Transverse colon (tissue), 4 donors: ENCODE data around the gene RBFOX2. TPM values are rescaled to one million over a fixed set of nuclear protein-coding genes. Genes with fewer than 3 reads are reported as not detected.

ENCODE experiments used
- DNase-seq: peaks from one replicate; pipeline ENCODE4 v3.0.0-alpha.2; 2019
- H3K27ac ChIP-seq, 4 donors: fragments of 200-600 bp; sonication (generic); 2 replicates each; pipeline ENCODE4 v1.5.1; 2016 to 2018; ENCODE audit warnings: inconsistent platforms in 4 of 4
- H3K27me3 ChIP-seq: fragments of 200-600 bp; sonication (generic); 2 replicates; pipeline ENCODE4 v1.5.1; 2017; ENCODE audit warnings: inconsistent platforms
- H3K36me3 ChIP-seq, 4 donors: fragments of 200-600 bp; sonication (generic); 2 replicates each; pipeline ENCODE4 v1.5.1; 2017 to 2019; ENCODE audit warnings: inconsistent platforms in 4 of 4
- H3K4me1 ChIP-seq, 4 donors: fragments of 200-600 bp; sonication (generic); 2 replicates each; pipeline ENCODE4 v1.5.1; 2017 to 2020; ENCODE audit warnings: inconsistent platforms in 4 of 4
- H3K4me3 ChIP-seq, 4 donors: fragments of 200-600 bp; sonication (generic); 1 replicate in 1 of 4; 2 replicates in 3 of 4; pipeline versions ENCODE4 v1.5.1 to v1.6.1; 2017 to 2019; ENCODE audit warnings: inconsistent platforms in 4 of 4
- H3K9me3 ChIP-seq, 2 donors: fragments of 200-600 bp; sonication (generic); 2 replicates each; pipeline ENCODE4 v1.5.1; 2017 to 2019; ENCODE audit warnings: inconsistent platforms in 2 of 2
- EP300 ChIP-seq: sonication (generic); formaldehyde crosslinking; IDR thresholded peaks from one replicate; pipeline ENCODE4 v1.6.1; 2017; ENCODE audit warnings: antibody characterized with exemption, low read depth
- POLR2A ChIP-seq: fragments of 450-650 bp; IDR thresholded peaks from one replicate; pipeline ENCODE4 v1.6.1; 2016; ENCODE audit warnings: antibody characterized with exemption, mild to moderate bottlenecking, moderate library complexity
- POLR2AphosphoS5 ChIP-seq, 3 donors: sonication (generic); formaldehyde crosslinking; IDR thresholded peaks; one replicate each; pipeline ENCODE4 v1.6.1; 2016; ENCODE audit warnings: antibody characterized with exemption in 3 of 3
- WGBS, 2 donors: methylation state at CpG; one replicate each; pipeline ENCODE4 v1.1.5; 2018; ENCODE audit warnings: low coverage in 1 of 2; 5-methylcytosine and 5-hydroxymethylcytosine counted together
- in situ Hi-C, 4 donors: fragments of 200-750 bp; cut with MboI; loops; one replicate each; pipeline versions ENCODE4 v1.15.0 to v1.15.1; 2017; ENCODE audit warnings: low sequenced_read_pairs in 3 of 4, low pct_ligation_motif_present in 1 of 4, low pct_unique_long_range_greater_than_20kb in 1 of 4
- intact Hi-C: fragments of 100-400 bp; cut with DNase I; formaldehyde crosslinking; loops from one replicate; pipeline ENCODE4 v1.15.1; 2023; ENCODE audit warnings: low total_unique reads
- total RNA-seq, 4 donors: library from RNA; depleted of rRNA; stranded (reverse); fragments of >200 nt; gene quantifications; one replicate each; pipeline ENCODE4 v1.1.0, GENCODE V29; 2016
- TF ChIP-seq, protein P1 (sequence below), 5 experiments: fragments of 200-600 bp in 3 of 5; fragments of 450-650 bp in 2 of 5; sonication (generic) in 3 of 5; IDR thresholded peaks; 1 replicate in 2 of 5; 2 replicates in 3 of 5; pipeline ENCODE4 v1.5.1; 2016 to 2017; ENCODE audit warnings: antibody characterized with exemption in 5 of 5, inconsistent platforms in 3 of 5, mild to moderate bottlenecking in 2 of 5, moderate library complexity in 1 of 5

The RBFOX2 gene
- total RNA-seq, 4 donors from 2014 or later = 27.3 to 61.1 (median 43.1) TPM

DNA sequence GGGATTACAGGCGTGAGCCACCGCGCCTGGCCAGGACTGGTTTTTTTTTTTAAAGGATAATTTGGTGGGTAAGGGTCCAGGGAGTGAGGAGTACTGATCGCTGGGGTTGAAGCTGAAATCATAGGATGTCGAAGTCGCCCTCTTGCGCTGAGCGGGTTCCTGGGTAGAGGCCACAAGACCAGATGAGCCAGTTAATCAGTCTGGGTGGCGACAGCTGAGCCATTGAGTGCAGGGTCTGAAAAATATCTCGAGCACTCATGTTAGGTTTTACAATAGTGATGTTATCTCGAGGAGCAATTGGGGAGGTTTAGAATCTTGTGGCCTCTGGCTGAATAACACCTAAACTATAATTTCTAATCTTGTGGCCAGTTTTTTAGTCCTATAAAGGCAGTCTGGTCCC, 303.1 kb downstream of the RBFOX2 start:
- in situ Hi-C loops = loop anchor here in 1 of 4 donors (25.0 kb wide), 1 partner anchor 313 kb away; the partner anchor contains the start of gene MCM5
- TF ChIP-seq, protein P1, sequence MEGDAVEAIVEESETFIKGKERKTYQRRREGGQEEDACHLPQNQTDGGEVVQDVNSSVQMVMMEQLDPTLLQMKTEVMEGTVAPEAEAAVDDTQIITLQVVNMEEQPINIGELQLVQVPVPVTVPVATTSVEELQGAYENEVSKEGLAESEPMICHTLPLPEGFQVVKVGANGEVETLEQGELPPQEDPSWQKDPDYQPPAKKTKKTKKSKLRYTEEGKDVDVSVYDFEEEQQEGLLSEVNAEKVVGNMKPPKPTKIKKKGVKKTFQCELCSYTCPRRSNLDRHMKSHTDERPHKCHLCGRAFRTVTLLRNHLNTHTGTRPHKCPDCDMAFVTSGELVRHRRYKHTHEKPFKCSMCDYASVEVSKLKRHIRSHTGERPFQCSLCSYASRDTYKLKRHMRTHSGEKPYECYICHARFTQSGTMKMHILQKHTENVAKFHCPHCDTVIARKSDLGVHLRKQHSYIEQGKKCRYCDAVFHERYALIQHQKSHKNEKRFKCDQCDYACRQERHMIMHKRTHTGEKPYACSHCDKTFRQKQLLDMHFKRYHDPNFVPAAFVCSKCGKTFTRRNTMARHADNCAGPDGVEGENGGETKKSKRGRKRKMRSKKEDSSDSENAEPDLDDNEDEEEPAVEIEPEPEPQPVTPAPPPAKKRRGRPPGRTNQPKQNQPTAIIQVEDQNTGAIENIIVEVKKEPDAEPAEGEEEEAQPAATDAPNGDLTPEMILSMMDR (IDR thresholded peaks at IDR 0.05) = no peak
- TF ChIP-seq POLR2AphosphoS5 (IDR thresholded peaks at IDR 0.05) = no peak
- DNase-seq = no peak

DNA sequence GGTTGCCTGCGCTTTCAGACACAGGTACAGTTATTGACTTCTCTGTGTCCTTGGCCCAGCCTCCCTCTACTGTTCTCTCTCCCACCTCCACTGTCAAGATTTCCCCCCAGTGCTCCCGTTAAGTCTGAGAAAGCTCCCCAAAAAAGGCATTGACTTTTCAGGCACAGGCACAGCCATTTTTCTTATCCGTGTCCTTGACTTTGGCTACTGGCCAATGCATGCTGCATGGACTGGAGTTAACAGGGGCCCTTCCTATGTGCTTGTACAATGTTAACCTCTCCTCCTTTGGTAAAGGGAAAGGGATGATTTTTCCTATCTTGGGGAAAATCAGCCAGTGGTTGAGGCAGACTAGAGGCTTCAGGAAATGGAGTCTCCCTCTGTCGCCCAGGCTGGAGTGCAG, 306.7 kb downstream of the RBFOX2 start:
- Histone ChIP-seq H3K4me1 (no peaks in the 10 kb centered on the region), H3K27me3 (no peaks in the 10 kb centered on the region), H3K4me3 (no peak overlapping the region), H3K27ac (no peak overlapping the region), H3K9me3 (no peaks in the 10 kb centered on the region), H3K36me3 (no peaks in the 10 kb centered on the region)
- 55 to 71% methylated on average over 3 to 4 of the region's 4 CpGs for WGBS, 2 donors
- intact Hi-C loops = no loop called here
- in situ Hi-C loops = no loop called here
- no peak for TF ChIP-seq EP300
- TF ChIP-seq POLR2AphosphoS5 (IDR thresholded peaks at IDR 0.05) = no peak
- no peak for TF ChIP-seq POLR2A
- TF ChIP-seq, protein P1 (IDR thresholded peaks at IDR 0.05) = no peak
- DNase-seq = no peak

More for the DNA sequence above, 303.1 kb downstream of the RBFOX2 start:
- Histone ChIP-seq H3K36me3 (no peaks in the 10 kb centered on the region), H3K27ac (no peak overlapping the region), H3K9me3 (no peaks in the 10 kb centered on the region), H3K27me3 (no peaks in the 10 kb centered on the region), H3K4me1 (peaks cover 0 to 6% (median 0%) of the 10 kb centered on the region in 4 donors), H3K4me3 (no peak overlapping the region)
- WGBS, 2 donors = 75 to 90% methylated on average over 2 to 11 of the region's 11 CpGs
- intact Hi-C loops = no loop called here

DNA sequence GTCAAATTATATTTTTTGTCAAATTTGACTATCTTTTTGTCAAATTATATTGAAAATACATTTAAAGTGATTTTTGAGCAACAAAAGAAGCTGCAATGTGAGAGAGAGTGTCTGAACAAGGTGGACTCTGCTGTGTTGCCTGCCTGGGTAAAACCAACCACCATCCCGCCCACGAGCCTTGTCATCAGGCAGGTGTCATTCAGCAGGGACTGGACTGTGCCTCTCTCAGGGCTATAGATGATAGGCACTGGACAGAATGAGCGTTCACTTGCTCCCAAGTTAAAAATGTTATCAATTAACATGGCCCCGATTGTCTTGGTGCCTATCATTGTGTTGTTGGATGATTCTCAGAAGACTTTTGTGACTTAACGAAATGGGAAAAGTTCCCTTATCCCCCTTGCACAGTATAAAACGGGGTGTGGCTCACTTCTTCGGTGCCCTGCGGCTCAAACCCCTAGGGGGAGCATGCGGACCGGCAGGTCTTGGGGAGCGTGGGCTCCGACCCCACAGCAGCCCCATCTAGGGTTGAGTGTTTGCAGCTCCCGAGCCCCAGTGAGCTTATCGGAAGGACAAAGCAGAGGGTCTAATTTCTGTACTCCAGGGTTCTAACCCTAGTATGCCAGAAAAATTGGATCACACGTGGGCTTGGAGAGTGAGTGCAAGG, 309.3 kb downstream of the RBFOX2 start:
- Histone ChIP-seq H3K27ac (no peak overlapping the region), H3K4me3 (no peak overlapping the region), H3K9me3 (no peaks in the 10 kb centered on the region), H3K4me1 (no peaks in the 10 kb centered on the region), H3K36me3 (no peaks in the 10 kb centered on the region), H3K27me3 (no peaks in the 10 kb centered on the region)
- WGBS, 2 donors = 81 to 100% methylated on average over 5 to 15 of the region's 15 CpGs
- TF ChIP-seq POLR2AphosphoS5 (IDR thresholded peaks at IDR 0.05) = no peak
- TF ChIP-seq POLR2A = no peak
- TF ChIP-seq EP300 = no peak
- TF ChIP-seq, protein P1 (IDR thresholded peaks at IDR 0.05) = no peak
- intact Hi-C loops = no loop called here
- in situ Hi-C loops = no loop called here
- no peak for DNase-seq

DNA sequence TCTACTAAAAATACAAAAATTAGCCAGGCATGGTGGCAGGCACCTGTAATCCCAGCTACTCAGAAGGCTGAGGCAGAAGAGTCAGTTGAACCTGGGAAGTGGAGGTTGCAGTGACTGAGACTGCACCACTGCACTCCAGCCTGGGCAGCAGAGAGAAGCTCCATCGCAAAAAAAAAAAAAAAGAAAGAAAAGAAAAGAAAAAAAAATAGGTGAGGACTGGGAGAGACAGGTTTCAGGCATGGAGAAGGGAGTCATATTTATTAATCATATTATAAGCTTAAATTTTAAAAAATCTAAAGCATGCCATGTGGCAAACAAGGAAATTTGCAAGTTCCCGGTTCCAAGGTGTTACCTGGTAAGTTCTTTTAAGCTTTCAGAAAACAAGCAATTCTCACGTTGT, 311.1 kb downstream of the RBFOX2 start, which contains the start of gene APOL5:
APOL5 (plus strand) TSS at position 301 of the 400 bp plus-strand sequence; CDS start at position 301, 0 bp downstream.
- no peak for TF ChIP-seq EP300
- no peak for TF ChIP-seq POLR2A
- no peak for TF ChIP-seq POLR2AphosphoS5 (IDR thresholded peaks at IDR 0.05)
- TF ChIP-seq, protein P1 (IDR thresholded peaks at IDR 0.05) = no peak
- Histone ChIP-seq H3K27ac (no peak within 1 kb of the TSS), H3K27me3 (no peaks in the 10 kb centered on the region), H3K4me1 (no peaks in the 10 kb centered on the region), H3K9me3 (peaks cover 0 to 5% of the 10 kb centered on the region in 2 donors), H3K4me3 (no peak within 1 kb of the TSS), H3K36me3 (no peaks in the 10 kb centered on the region)
- in situ Hi-C loops (no loop called here), intact Hi-C loops (no loop called here)
- 68 to 76% methylated on average over 3 of the region's 3 CpGs for WGBS, 2 donors
- no peak for DNase-seq
